Spinal cord (tissue), 10 donors: Measurements from ENCODE around the gene ATP5PO. TPM values are rescaled to one million over a fixed set of nuclear protein-coding genes. Genes with fewer than 3 reads are reported as not detected.
A peak's percentile ranks its signal among the peaks of the same experiment; 100 is the strongest.
"Not testable (repeated sequence)": the region's sequence is repeated elsewhere in the genome, so short reads cannot be mapped to it uniquely, and the experiment has no call there.

Experiments
- DNase-seq, 6 donors: peaks; one replicate each; pipeline versions ENCODE4 v3.0.0 to v3.0.0-alpha.2; 2013 to 2015; ENCODE audit warnings: low spot score in 6 of 6, low read depth in 4 of 6
- H3K27ac ChIP-seq: one replicate; pipeline ENCODE4 v1.5.1; 2013; ENCODE audit warnings: low read depth, low read length, control low read depth
- H3K27me3 ChIP-seq: one replicate; pipeline ENCODE4 v1.6.1; 2013; ENCODE audit warnings: low read length; ENCODE audit not compliant: control insufficient read depth, insufficient read depth
- H3K36me3 ChIP-seq: one replicate; pipeline ENCODE4 v1.6.1; 2013; ENCODE audit warnings: low read length; ENCODE audit not compliant: control insufficient read depth, insufficient read depth
- H3K4me1 ChIP-seq: one replicate; pipeline ENCODE4 v1.6.1; 2013; ENCODE audit warnings: low read length; ENCODE audit not compliant: control insufficient read depth, insufficient read depth
- H3K4me3 ChIP-seq: one replicate; pipeline ENCODE4 v1.5.1; 2013; ENCODE audit warnings: low read depth, low read length, control low read depth
- H3K9me3 ChIP-seq: one replicate; pipeline ENCODE4 v1.6.1; 2013; ENCODE audit warnings: low read length; ENCODE audit not compliant: control insufficient read depth, insufficient read depth
- WGBS: methylation state at CpG from one replicate; pipeline ENCODE4 v1.1.5; 2013; ENCODE audit warnings: missing lambda C conversion rate; ENCODE audit not compliant: insufficient coverage; 5-methylcytosine and 5-hydroxymethylcytosine counted together
- polyA plus RNA-seq, 2 donors: library from polyadenylated mRNA; unstranded; fragments of 120-200 nt; gene quantifications; one replicate each; pipeline ENCODE4 v1.2.1, GENCODE V29; 2013; ENCODE audit not compliant: insufficient read length in 2 of 2
- total RNA-seq, 2 donors: library from RNA; depleted of rRNA in 1 of 2; stranded (reverse); fragments of 120-200 nt in 1 of 2; fragments of >200 nt in 1 of 2; gene quantifications; one replicate each; pipeline versions ENCODE4 v1.2.3 to v1.2.4, GENCODE V29; 2013 to 2014
- donor health status: healthy.

Gene ATP5PO
- total and polyA plus RNA-seq, 4 donors: 225 to 329 (median 284) TPM

DNA sequence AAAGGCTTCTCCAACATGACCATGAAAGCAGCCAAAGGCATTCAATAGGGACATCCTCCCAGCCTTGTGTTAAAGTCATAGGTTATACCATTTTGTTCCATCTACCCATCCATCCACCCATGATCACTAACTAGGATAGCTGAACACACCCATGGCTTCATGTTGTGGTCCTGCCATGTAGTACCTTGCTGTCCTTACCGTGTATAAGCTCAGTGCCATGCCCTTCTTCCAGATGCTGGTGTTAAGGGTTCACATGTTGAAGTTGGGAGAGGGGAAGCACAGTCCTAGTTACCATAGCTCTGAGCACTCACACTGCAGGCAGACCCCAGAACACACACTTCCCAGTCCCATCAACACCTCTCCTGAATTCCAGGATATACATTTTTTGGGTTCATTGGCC lies 51.5 kb downstream of the ATP5PO start:
- H3K9me3 ChIP-seq: no peaks in the 10 kb centered on the region
- WGBS: no CpG with 5 or more reads among the region's 1 CpG
- no peak overlapping the region for H3K27ac ChIP-seq
- no peak for DNase-seq
- H3K4me1 ChIP-seq: no peaks in the 10 kb centered on the region
- no peaks in the 10 kb centered on the region for H3K27me3 ChIP-seq
- H3K4me3 ChIP-seq: no peak overlapping the region
- H3K36me3 ChIP-seq: peaks cover 34% of the 10 kb centered on the region

GRCh38 chr21:33863191-33863590 lies 52.4 kb downstream of the ATP5PO start:
- not testable (repeated sequence) for H3K27me3 ChIP-seq, DNase-seq, H3K4me3 ChIP-seq, H3K4me1 ChIP-seq, H3K27ac ChIP-seq, H3K9me3 ChIP-seq
- WGBS: 100% methylated on average over 1 of the region's 8 CpGs
- H3K36me3 ChIP-seq: peaks cover 40% of the 10 kb centered on the region

DNA sequence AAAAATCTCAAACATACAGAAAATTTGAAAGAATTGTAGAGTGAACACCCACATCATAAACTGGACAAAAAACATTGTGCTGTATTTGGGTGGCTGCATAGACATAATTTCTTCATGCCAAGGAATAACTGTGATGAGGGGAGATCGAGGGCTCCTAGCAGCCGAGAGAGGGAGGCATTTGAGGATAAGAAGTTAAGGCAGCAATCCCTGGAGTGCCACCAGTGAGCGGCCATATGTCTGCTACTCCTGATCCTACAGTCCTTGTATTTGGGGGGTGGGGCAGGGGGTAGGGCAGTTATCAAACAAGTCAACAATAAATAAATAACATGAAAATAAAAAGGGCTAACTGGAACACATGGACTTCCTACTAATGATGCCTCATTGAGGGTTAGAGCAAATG lies 54.5 kb downstream of the ATP5PO start:
- DNase-seq: no peak
- H3K27me3 ChIP-seq: no peaks in the 10 kb centered on the region
- 85% methylated on average over 2 of the region's 3 CpGs for WGBS
- H3K27ac ChIP-seq: no peak overlapping the region
- H3K4me1 ChIP-seq: peaks cover 15% of the 10 kb centered on the region
- no peaks in the 10 kb centered on the region for H3K9me3 ChIP-seq
- no peak overlapping the region for H3K4me3 ChIP-seq
- peaks cover 46% of the 10 kb centered on the region for H3K36me3 ChIP-seq

- Histone ChIP-seq H3K27me3 (no peaks in the 10 kb centered on the region), H3K4me1 (peaks cover 15% of the 10 kb centered on the region), H3K4me3 (no peak overlapping the region), H3K9me3 (no peaks in the 10 kb centered on the region), H3K36me3 (peaks cover 44% of the 10 kb centered on the region), H3K27ac (no peak overlapping the region)
- 97% methylated on average over 4 of the region's 8 CpGs for WGBS
- DNase-seq: no peak
Measured at GRCh38 chr21:33860332-33860879, 55.2 kb downstream of the ATP5PO start.

DNA sequence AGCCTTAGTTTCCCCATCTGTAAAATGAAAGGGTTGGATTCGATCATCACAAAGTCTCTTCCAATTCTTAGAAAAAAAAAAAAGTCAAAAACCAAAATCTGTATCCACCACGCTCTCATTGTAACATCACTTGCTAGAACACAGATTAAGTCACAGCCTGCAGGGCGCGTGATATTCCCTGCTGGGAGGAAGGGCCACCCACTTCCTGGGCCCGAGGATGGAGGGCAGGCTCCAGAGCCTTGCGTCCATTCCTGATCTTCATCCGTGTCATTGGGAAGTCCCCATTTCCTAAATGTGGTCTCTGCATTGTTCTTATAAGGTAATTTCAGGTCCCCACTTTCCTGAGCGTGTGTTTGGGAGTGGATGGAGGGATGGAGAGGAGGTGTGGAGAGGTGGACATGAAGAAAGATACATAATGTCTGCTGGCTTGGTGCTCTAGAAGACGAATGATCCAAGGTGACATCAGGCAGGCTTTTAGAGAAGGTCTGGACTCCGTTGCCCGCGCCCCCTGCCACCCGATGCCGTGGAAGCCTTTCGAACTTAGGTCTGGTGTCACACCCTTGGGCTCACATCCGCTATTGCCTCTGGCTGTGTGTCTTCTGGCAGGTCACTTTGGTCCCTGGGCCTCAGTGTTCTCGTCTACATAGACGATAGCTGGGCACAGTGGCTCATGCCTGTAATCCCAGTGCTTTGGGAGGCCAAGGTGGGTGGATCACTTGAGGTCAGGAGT lies 56.1 kb downstream of the ATP5PO start:
- peak overlapping the region; percentile 62 for H3K27ac ChIP-seq
- 96% methylated on average over 17 of the region's 18 CpGs for WGBS
- no peak for DNase-seq

DNA sequence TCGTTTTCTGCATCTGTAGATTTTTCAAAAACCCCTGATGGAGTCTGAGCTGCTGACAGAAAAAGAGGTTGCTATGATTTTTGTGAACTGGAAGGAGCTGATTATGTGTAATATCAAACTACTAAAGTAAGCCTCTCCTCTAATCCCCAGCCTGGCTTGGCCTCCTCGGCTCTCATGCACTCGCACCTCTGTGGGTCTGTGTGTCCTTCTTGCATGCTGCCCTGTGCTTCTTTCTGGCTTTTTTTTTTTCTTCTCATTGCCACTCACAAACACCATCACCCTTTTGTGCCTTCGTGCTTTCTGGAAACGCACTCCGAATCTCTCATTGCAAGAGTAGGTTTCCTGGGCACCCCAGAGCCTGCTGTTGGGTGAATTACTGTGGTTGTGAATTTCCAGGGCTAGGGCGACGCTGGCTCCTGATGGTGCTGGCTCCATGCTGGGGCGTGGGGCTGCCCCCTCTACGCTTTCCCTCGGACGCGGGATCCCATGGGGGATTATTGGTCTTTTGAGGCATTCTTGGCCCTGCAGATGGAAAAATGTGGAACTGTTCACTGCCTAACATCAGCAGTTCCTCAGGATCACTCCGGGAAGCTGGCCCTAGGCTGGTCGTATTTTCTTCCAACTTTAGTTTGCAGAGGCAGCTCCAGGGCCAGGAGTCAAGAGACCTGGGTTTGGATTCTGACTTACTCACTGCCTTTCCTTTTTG lies 56.8 kb downstream of the ATP5PO start:
- no peak for DNase-seq
- 70% methylated on average over 11 of the region's 15 CpGs for WGBS
- Histone ChIP-seq H3K4me1 (peaks cover 15% of the 10 kb centered on the region), H3K9me3 (no peaks in the 10 kb centered on the region), H3K36me3 (peaks cover 38% of the 10 kb centered on the region), H3K4me3 (no peak overlapping the region), H3K27me3 (no peaks in the 10 kb centered on the region), H3K27ac (peak overlapping the region; percentile 62)

More for the DNA sequence above, 56.1 kb downstream of the ATP5PO start:
- H3K4me1 ChIP-seq: peaks cover 15% of the 10 kb centered on the region
- no peaks in the 10 kb centered on the region for H3K27me3 ChIP-seq
- H3K36me3 ChIP-seq: peaks cover 38% of the 10 kb centered on the region
- H3K9me3 ChIP-seq: no peaks in the 10 kb centered on the region
- no peak overlapping the region for H3K4me3 ChIP-seq

- no peaks in the 10 kb centered on the region for H3K27me3 ChIP-seq
- WGBS: 57% methylated on average over 23 of the region's 25 CpGs
- no peak for DNase-seq
- H3K36me3 ChIP-seq: peaks cover 38% of the 10 kb centered on the region
- H3K4me3 ChIP-seq: no peak overlapping the region
- H3K9me3 ChIP-seq: no peaks in the 10 kb centered on the region
- peaks cover 16% of the 10 kb centered on the region for H3K4me1 ChIP-seq
- peak overlapping the region; percentile 62 for H3K27ac ChIP-seq
Measured at GRCh38 chr21:33857846-33858666, 57.5 kb downstream of the ATP5PO start.

DNA sequence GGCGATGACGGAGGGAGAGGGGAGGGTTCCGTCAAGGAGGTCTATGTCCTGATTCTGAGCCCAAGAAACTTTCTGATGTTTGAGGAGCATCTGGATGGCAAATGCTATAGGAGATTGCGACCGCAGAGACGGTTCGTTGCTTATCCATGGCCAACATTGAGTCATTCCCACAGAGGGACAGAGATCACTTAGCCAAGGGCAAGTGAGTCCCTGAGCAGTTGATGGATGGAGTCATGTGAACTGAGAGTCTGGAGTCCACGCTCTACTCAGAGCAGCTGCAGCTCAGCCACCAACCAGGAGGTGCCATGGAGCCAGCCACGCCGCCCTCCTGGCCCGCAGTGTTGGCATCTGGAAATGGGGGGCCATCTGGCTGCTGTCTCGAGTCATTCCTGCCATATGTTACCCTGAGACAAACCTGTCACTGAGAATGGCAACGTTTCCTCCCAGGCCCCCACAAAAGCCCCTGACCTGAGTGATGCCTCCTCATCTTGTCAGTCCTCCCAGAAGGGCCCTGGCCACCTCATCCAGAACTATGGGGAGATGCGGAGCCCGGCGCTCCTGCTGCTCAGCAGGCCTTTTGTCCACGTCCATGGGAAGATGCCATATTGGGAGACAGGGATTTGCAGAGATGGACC lies 58.6 kb downstream of the ATP5PO start:
- Histone ChIP-seq H3K4me1 (peaks cover 18% of the 10 kb centered on the region), H3K27me3 (no peaks in the 10 kb centered on the region), H3K36me3 (peaks cover 38% of the 10 kb centered on the region), H3K4me3 (no peak overlapping the region), H3K27ac (no peak overlapping the region), H3K9me3 (no peaks in the 10 kb centered on the region)
- WGBS: 82% methylated on average over 13 of the region's 17 CpGs
- no peak for DNase-seq

- H3K27me3 ChIP-seq: no peaks in the 10 kb centered on the region
- no peak for DNase-seq
- no peak overlapping the region for H3K4me3 ChIP-seq
- peaks cover 18% of the 10 kb centered on the region for H3K4me1 ChIP-seq
- no peak overlapping the region for H3K27ac ChIP-seq
- no peaks in the 10 kb centered on the region for H3K9me3 ChIP-seq
- 100% methylated on average over 1 of the region's 6 CpGs for WGBS
- peaks cover 44% of the 10 kb centered on the region for H3K36me3 ChIP-seq
Measured at GRCh38 chr21:33855190-33855589, 60.4 kb downstream of the ATP5PO start.
